PC-3 (cell line): ENCODE results near the gene F12.

Experiments used
- EZH2 ChIP-seq: fragments of 300-600 bp; sonication (generic); IDR thresholded peaks from one replicate; pipeline ENCODE4 v1.6.1; 2017; ENCODE audit warnings: antibody characterized with exemption, mild to moderate bottlenecking, low read length; ENCODE audit not compliant: unreplicated experiment
- EZH2phosphoT487 ChIP-seq: fragments of 300-600 bp; sonication (generic); IDR thresholded peaks from 2 replicates; pipeline ENCODE4 v1.6.1; 2018; ENCODE audit warnings: mild to moderate bottlenecking, antibody characterized with exemption, low read length, borderline replicate concordance
- TF ChIP-seq, protein P1 (sequence below): fragments of 300-600 bp; sonication (generic); conservative IDR thresholded peaks from 2 replicates; pipeline ENCODE4 v1.5.1; 2017; ENCODE audit warnings: antibody characterized with exemption, low read depth, mild to moderate bottlenecking, low read length

DNA sequence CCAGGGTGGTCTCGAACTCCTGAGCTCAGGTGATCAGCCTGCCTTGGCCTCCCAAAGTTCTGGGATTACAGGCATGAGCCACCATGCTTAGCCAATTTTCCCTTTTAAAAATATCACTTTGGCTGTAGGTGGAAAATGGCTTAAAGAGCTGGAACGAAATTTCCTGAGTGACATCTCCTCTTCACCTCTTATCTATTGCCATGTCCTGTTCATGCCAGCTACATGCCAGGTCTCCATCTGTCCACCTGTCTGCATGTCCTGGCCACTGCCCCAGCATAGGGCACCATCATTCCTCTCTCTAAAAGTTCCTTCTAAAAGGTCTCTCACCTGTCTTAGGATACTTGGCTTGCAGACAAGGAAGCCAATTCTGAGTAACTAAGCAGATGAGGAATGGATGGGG is 14.3 kb upstream of the F12 start:
- TF ChIP-seq, protein P1, sequence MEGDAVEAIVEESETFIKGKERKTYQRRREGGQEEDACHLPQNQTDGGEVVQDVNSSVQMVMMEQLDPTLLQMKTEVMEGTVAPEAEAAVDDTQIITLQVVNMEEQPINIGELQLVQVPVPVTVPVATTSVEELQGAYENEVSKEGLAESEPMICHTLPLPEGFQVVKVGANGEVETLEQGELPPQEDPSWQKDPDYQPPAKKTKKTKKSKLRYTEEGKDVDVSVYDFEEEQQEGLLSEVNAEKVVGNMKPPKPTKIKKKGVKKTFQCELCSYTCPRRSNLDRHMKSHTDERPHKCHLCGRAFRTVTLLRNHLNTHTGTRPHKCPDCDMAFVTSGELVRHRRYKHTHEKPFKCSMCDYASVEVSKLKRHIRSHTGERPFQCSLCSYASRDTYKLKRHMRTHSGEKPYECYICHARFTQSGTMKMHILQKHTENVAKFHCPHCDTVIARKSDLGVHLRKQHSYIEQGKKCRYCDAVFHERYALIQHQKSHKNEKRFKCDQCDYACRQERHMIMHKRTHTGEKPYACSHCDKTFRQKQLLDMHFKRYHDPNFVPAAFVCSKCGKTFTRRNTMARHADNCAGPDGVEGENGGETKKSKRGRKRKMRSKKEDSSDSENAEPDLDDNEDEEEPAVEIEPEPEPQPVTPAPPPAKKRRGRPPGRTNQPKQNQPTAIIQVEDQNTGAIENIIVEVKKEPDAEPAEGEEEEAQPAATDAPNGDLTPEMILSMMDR: no peak
- TF ChIP-seq EZH2phosphoT487 (no peak), EZH2 (no peak)
